HepG2 (cell line): ENCODE measurements around the gene NPTXR. TPM values are rescaled to one million over a fixed set of nuclear protein-coding genes. Genes with fewer than 3 reads are reported as not detected.
A peak's percentile ranks its signal among the peaks of the same experiment; 100 is the strongest.

ENCODE experiments used
- ARID4A ChIP-seq: sonication (generic); formaldehyde crosslinking; IDR thresholded peaks from 2 replicates; pipeline ENCODE4 v1.5.0; 2020; ENCODE audit warnings: mild to moderate bottlenecking, missing genetic modification reagents, borderline replicate concordance
- CENPX ChIP-seq: sonication (generic); formaldehyde crosslinking; IDR thresholded peaks from 2 replicates; pipeline ENCODE4 v1.9.0; 2021; ENCODE audit warnings: mild to moderate bottlenecking, missing genetic modification reagents, moderate library complexity
- ELF4 ChIP-seq: sonication (generic); formaldehyde crosslinking; IDR thresholded peaks from 2 replicates; pipeline ENCODE4 v1.5.0; 2020; ENCODE audit warnings: missing genetic modification reagents, mild to moderate bottlenecking, moderate library complexity, borderline replicate concordance
- GATAD1 ChIP-seq: IDR thresholded peaks from 2 replicates; pipeline ENCODE4 v1.6.1; 2016; ENCODE audit warnings: missing genetic modification reagents, missing compliant biosample characterization
- HNF4A ChIP-seq: sonication (generic); formaldehyde crosslinking; IDR thresholded peaks from 2 replicates; pipeline ENCODE4 v1.4.0; 2020; ENCODE audit warnings: missing genetic modification reagents
- HOXA9 ChIP-seq: sonication (generic); formaldehyde crosslinking; IDR thresholded peaks from 2 replicates; pipeline ENCODE4 v1.8.1; 2022; ENCODE audit warnings: missing genetic modification reagents, mild to moderate bottlenecking, moderate library complexity, borderline replicate concordance
- KDM5B ChIP-seq: sonication (generic); formaldehyde crosslinking; IDR thresholded peaks from 2 replicates; pipeline ENCODE4 v1.4.0; 2020; ENCODE audit warnings: missing genetic modification reagents, mild to moderate bottlenecking, borderline replicate concordance
- KLF6 ChIP-seq: IDR thresholded peaks from 2 replicates; pipeline ENCODE4 v1.8.0; 2016; ENCODE audit warnings: missing biosample characterization, missing genetic modification reagents
- MIER2 ChIP-seq: IDR thresholded peaks from 2 replicates; pipeline ENCODE4 v1.6.1; 2016; ENCODE audit warnings: missing biosample characterization, missing genetic modification reagents
- PHB2 ChIP-seq: fragments of 450-650 bp; IDR thresholded peaks from 2 replicates; pipeline ENCODE4 v1.6.1; 2018; ENCODE audit not compliant: partially characterized antibody
- PLRG1 ChIP-seq: fragments of 450-650 bp; conservative IDR thresholded peaks from 2 replicates; pipeline ENCODE4 v1.6.1; 2016
- POGZ ChIP-seq: sonication (generic); formaldehyde crosslinking; IDR thresholded peaks from 2 replicates; pipeline ENCODE4 v1.4.0; 2020; ENCODE audit warnings: mild to moderate bottlenecking, missing genetic modification reagents
- SMAD9 ChIP-seq: sonication (generic); formaldehyde crosslinking; IDR thresholded peaks from 2 replicates; pipeline ENCODE4 v1.5.1; 2020; ENCODE audit warnings: mild to moderate bottlenecking, missing genetic modification reagents
- SOX6 ChIP-seq, 2 experiments: fragments of 450-650 bp in 1 of 2; sonication (generic) in 1 of 2; formaldehyde crosslinking in 1 of 2; IDR thresholded peaks; 2 replicates each; pipeline versions ENCODE4 v1.4.0 to v1.6.1; 2017 to 2020; ENCODE audit warnings: antibody characterized with exemption in 1 of 2, mild to moderate bottlenecking in 1 of 2, missing genetic modification reagents in 1 of 2
- ZBTB7A ChIP-seq: sonication (generic); formaldehyde crosslinking; IDR thresholded peaks from 2 replicates; pipeline ENCODE4 v1.8.0; 2022; ENCODE audit warnings: mild to moderate bottlenecking, missing genetic modification reagents
- ZNF235 ChIP-seq: sonication (generic); formaldehyde crosslinking; IDR thresholded peaks from 2 replicates; pipeline ENCODE4 v1.8.1; 2023; ENCODE audit warnings: mild to moderate bottlenecking, missing genetic modification reagents, borderline replicate concordance
- ZNF501 ChIP-seq: sonication (generic); formaldehyde crosslinking; IDR thresholded peaks from 2 replicates; pipeline ENCODE4 v1.5.1; 2020; ENCODE audit warnings: mild to moderate bottlenecking, moderate library complexity, missing genetic modification reagents
- ZNF83 ChIP-seq: sonication (generic); formaldehyde crosslinking; IDR thresholded peaks from 2 replicates; pipeline ENCODE4 v1.4.0; 2020; ENCODE audit warnings: missing genetic modification reagents, mild to moderate bottlenecking, borderline replicate concordance
- polyA plus RNA-seq, 8 experiments: library from polyadenylated mRNA; depleted of rRNA in 3 of 8; stranded (reverse) in 7 of 8; unstranded in 1 of 8; fragments of >200 nt; fragmentation: Illumina TruSeq in 4 of 8; extraction: Trizol in 4 of 8; gene quantifications; 2 replicates each; pipeline versions ENCODE4 v1.2.1 to v1.2.3, GENCODE V29; 2011 to 2016; ENCODE audit warnings: low read depth in 4 of 8, missing spikeins in 1 of 8, mixed read lengths in 1 of 8; ENCODE audit not compliant: insufficient read depth in 1 of 8
- total RNA-seq, 5 experiments: library from RNA; depleted of rRNA; stranded (reverse); fragments of >200 nt; fragmentation: Illumina TruSeq; extraction: Trizol; gene quantifications; 2 replicates each; pipeline ENCODE4 v1.2.3, GENCODE V29; 2016; ENCODE audit warnings: low read depth in 1 of 5
- TF ChIP-seq, protein P1 (sequence below): sonication (generic); formaldehyde crosslinking; IDR thresholded peaks from 2 replicates; pipeline ENCODE4 v1.4.0; 2020; ENCODE audit warnings: mild to moderate bottlenecking, missing genetic modification reagents
- TF ChIP-seq, protein P2 (sequence below): sonication (generic); formaldehyde crosslinking; IDR thresholded peaks from 2 replicates; pipeline ENCODE4 v1.4.0; 2020; ENCODE audit warnings: mild to moderate bottlenecking, missing genetic modification reagents

Gene NPTXR
- total and polyA plus RNA-seq, 2 of the 13 experiments (the other 11 are each of a cell fraction or from before 2014, with no cell fraction given): 2.6 to 4.8 TPM

DNA sequence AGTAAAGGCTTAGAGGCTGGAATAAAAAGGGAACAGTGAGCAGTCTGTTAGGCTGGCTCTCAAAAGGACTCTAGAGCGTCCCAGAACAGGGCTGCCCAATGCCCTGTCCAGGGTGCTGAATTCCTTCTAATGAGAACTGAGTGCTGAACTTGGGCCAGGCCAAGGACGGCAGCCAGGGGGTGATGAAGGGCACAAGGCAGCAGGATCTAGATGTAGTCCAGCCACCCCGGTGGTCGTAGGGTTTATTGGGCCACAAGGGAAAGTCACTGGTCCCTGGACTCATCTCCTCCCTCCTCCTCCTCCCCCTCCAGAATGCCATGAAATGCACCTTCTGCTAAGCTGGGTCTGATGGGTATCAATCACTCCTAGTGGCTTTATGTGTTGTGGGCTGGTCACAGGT, 19.2 kb downstream of the NPTXR start (continued):
- TF ChIP-seq ZNF83 (CRISPR knock-in tag) (no peak), ZBTB7A (peak; percentile 65; the same call in 1 of the 2 replicates), CENPX (CRISPR knock-in tag) (no peak), MIER2 (CRISPR knock-in tag) (peak; percentile 99), ZNF501 (0 out of 2 replicates have a peak, but pooled peaks have one; percentile 23), HOXA9 (CRISPR knock-in tag) (no peak), GATAD1 (peak; percentile 51; the same call in 1 of the 2 replicates), KLF6 (peak; percentile 83; the same call in 1 of the 2 replicates), ELF4 (CRISPR knock-in tag) (no peak), POGZ (CRISPR knock-in tag) (no peak), PLRG1 (no peak), SOX6 (IDR thresholded peaks at IDR 0.05) (no peak), SOX6 (CRISPR knock-in tag; IDR thresholded peaks at IDR 0.05) (no peak), HNF4A (CRISPR knock-in tag) (no peak), KDM5B (CRISPR knock-in tag) (0 out of 2 replicates have a peak, but pooled peaks have one; percentile 26), PHB2 (no peak), ARID4A (peak; percentile 56; the same call in 1 of the 2 replicates), SMAD9 (0 out of 2 replicates have a peak, but pooled peaks have one; percentile 35), ZNF235 (CRISPR knock-in tag) (no peak)
- TF ChIP-seq, protein P1, sequence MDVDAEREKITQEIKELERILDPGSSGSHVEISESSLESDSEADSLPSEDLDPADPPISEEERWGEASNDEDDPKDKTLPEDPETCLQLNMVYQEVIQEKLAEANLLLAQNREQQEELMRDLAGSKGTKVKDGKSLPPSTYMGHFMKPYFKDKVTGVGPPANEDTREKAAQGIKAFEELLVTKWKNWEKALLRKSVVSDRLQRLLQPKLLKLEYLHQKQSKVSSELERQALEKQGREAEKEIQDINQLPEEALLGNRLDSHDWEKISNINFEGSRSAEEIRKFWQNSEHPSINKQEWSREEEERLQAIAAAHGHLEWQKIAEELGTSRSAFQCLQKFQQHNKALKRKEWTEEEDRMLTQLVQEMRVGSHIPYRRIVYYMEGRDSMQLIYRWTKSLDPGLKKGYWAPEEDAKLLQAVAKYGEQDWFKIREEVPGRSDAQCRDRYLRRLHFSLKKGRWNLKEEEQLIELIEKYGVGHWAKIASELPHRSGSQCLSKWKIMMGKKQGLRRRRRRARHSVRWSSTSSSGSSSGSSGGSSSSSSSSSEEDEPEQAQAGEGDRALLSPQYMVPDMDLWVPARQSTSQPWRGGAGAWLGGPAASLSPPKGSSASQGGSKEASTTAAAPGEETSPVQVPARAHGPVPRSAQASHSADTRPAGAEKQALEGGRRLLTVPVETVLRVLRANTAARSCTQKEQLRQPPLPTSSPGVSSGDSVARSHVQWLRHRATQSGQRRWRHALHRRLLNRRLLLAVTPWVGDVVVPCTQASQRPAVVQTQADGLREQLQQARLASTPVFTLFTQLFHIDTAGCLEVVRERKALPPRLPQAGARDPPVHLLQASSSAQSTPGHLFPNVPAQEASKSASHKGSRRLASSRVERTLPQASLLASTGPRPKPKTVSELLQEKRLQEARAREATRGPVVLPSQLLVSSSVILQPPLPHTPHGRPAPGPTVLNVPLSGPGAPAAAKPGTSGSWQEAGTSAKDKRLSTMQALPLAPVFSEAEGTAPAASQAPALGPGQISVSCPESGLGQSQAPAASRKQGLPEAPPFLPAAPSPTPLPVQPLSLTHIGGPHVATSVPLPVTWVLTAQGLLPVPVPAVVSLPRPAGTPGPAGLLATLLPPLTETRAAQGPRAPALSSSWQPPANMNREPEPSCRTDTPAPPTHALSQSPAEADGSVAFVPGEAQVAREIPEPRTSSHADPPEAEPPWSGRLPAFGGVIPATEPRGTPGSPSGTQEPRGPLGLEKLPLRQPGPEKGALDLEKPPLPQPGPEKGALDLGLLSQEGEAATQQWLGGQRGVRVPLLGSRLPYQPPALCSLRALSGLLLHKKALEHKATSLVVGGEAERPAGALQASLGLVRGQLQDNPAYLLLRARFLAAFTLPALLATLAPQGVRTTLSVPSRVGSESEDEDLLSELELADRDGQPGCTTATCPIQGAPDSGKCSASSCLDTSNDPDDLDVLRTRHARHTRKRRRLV (CRISPR knock-in tag): no peak
- TF ChIP-seq, protein P2, sequence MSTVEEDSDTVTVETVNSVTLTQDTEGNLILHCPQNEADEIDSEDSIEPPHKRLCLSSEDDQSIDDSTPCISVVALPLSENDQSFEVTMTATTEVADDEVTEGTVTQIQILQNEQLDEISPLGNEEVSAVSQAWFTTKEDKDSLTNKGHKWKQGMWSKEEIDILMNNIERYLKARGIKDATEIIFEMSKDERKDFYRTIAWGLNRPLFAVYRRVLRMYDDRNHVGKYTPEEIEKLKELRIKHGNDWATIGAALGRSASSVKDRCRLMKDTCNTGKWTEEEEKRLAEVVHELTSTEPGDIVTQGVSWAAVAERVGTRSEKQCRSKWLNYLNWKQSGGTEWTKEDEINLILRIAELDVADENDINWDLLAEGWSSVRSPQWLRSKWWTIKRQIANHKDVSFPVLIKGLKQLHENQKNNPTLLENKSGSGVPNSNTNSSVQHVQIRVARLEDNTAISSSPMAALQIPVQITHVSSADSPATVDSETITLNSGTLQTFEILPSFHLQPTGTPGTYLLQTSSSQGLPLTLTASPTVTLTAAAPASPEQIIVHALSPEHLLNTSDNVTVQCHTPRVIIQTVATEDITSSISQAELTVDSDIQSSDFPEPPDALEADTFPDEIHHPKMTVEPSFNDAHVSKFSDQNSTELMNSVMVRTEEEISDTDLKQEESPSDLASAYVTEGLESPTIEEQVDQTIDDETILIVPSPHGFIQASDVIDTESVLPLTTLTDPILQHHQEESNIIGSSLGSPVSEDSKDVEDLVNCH (CRISPR knock-in tag): no peak
